HG03565 (cell line): ENCODE data around the gene ANXA3.
A peak's percentile ranks its signal among the peaks of the same experiment; 100 is the strongest.

Experiments used
- ATAC-seq: cut with Tn5 transposase; IDR thresholded peaks from one replicate; pipeline ENCODE4 v1.9.1; 2021; ENCODE audit warnings: mild to moderate bottlenecking, moderate library complexity; ENCODE audit not compliant: unreplicated experiment

ANXA3 gene

GRCh38 chr4:78642934-78643333 lies 91.4 kb downstream of the ANXA3 start:
- ATAC-seq = no peak

GRCh38 chr4:78644063-78644691 lies 92.6 kb downstream of the ANXA3 start:
- no peak for ATAC-seq

- ATAC-seq = peak; percentile 98
These were observed 93.3 kb downstream of the ANXA3 start for GRCh38 chr4:78644744-78645330.

GRCh38 chr4:78645853-78646757 lies 94.5 kb downstream of the ANXA3 start:
- no peak for ATAC-seq

- no peak for ATAC-seq
These were observed 95.7 kb downstream of the ANXA3 start for GRCh38 chr4:78647272-78647671.

- no peak for ATAC-seq
These were observed 97.2 kb downstream of the ANXA3 start for GRCh38 chr4:78648640-78649363.

DNA sequence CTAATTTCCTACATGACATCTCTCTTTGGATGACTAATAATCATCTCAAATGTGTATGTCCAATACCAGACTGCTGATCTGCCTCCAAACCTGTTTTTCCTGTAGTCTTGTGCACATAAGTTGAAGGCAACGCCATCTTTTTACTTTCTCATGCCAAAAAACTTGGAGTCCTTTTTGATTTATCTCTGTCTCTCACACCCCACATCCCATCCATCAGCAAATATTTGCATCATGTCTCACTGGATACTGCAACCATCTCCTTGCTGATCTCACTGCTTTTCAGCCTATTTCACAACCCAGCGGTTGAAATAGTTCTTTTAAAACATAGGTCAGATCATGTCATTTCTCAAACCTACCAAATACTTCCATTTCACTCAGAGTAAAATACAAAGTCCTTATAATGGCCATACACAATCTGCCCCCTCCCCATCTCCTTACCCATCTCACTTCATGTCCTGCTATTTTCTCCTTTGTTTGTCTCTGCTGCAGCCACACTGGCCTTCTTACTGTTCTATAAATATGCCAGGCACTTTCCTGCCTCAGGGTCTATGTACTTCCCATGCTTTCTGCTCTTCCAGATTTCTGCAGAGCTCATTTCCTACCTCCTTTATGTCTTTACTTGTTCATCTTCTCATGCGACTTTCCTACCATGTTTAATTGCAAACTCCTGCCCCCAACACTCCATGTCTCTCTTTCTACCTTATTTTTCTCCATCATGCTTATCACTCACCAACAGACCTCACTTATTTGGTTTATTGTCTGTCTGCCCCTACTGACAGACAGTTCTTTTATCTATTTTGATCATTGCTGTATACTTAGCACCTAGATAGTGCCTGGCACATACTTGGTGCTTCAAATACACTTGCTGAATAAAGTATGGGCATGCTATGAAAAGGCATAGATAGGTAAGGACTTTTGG lies 98.8 kb downstream of the ANXA3 start:
- no peak for ATAC-seq

- ATAC-seq = no peak
These were observed 99.8 kb downstream of the ANXA3 start for GRCh38 chr4:78651250-78651860.

DNA sequence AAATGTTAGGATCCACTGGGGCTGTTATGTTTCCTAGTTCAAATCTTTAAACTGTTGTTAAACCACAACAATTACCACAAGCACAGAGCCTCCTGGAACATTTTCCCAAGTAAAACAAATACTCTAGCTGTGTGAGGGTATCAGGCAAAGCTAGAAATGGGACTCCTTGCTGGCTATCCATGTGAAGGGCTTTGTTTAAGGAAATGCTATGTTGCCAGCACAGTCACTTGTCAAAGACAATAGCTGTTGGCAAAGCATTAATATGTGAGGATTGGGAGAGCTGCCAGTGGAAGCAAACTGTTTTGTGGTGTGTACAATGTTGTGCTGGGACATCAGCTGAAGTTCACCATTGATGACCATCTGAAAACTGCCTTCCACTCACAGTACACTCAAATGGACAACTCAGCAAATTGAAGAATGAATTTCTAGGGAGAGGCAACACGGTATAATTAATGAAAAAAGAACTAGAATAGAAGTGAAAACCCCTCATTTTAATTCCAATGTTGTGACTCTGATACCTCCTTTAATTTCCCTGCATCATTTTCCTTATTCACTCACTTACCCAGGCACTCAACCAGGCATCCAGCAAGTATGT lies 100.8 kb downstream of the ANXA3 start:
- ATAC-seq = no peak

DNA sequence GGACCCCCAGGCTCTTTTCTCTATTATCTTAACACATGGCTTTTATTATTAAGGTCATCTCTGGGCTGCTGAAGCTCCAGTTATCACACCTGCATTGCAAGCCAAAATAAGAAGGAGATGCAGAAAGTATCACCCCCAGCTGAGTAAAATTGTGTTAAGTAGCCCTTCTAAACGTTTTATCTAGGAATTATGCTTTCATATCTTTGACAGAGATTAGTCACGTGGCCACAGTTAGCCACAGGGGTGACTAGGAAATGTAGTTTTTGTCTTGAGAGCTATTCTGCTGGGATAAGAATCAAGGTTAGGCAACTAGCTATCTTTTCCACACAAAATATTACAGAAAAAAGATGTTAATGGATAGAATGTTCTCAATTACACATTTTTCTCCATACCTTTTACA lies 102.1 kb downstream of the ANXA3 start:
- no peak for ATAC-seq

- ATAC-seq = no peak
These were observed 103.2 kb downstream of the ANXA3 start for GRCh38 chr4:78654807-78655206.

DNA sequence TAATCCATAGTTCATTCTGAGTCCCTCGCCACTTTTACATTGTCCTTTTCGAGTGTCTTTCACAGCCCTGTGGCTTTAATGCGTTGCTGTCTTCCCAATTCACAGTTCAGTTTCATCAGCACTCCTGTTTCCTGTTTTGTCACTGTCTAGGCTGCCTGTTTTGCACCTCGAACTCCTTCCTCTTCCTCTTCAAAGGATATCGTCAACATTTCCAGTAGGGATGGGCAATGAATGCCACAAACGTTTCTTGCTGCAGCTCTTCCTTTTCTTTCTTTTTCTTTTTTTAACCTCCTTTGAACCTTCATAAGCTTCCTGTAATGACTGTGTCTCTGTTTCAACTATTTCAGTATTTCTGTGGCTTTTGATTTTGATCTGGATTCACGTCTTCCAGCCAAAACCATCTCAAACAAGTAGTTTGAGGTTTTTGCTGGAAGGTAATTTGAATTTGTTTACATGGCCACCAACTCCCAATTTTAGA lies 105.4 kb downstream of the ANXA3 start:
- ATAC-seq = peak; percentile 45

GRCh38 chr4:78659264-78659663 lies 107.7 kb downstream of the ANXA3 start:
- no peak for ATAC-seq

GRCh38 chr4:78659665-78660064 lies 108.1 kb downstream of the ANXA3 start:
- ATAC-seq = no peak
